ENCODE results near the gene RNF2. TPM values are rescaled to one million over a fixed set of nuclear protein-coding genes. Genes with fewer than 3 reads are reported as not detected.

The RNF2 gene
- total RNA-seq, 1 experiment from 2014 or later: 32.8 TPM

GRCh38 chr1:185129708-185130107 is 84.3 kb downstream of the RNF2 start:
- Histone ChIP-seq H3K9me3 (ENCODE audit: control insufficient read depth, insufficient read depth, low read depth, low read length) (no peaks in the 10 kb centered on the region), H3K27ac (ENCODE audit: low read length) (no peak overlapping the region), H3K27me3 (ENCODE audit: control insufficient read depth, insufficient read depth, low read length) (no peaks in the 10 kb centered on the region), H3K36me3 (ENCODE audit: control insufficient read depth, insufficient read depth, low read length) (0 out of 2 replicates have a peak, but pooled peaks cover 4% of the 10 kb centered on the region), H3K4me3 (ENCODE audit: low read depth in 2 of 2, low read length in 2 of 2) (no peak overlapping the region), H3K4me1 (ENCODE audit: control insufficient read depth, insufficient read depth, low read length) (no peaks in the 10 kb centered on the region)
- intact Hi-C loops (cut with micrococcal nuclease; ENCODE audit: unreplicated experiment) (no loop called here), in situ Hi-C loops (cut with HindIII; ENCODE audit: low pct_unique_long_range_greater_than_20kb, low sequenced_read_pairs) (no loop called here)
- ChIA-PET POLR2A (no interaction called here), CTCF (no interaction called here)
- TF ChIP-seq SIN3A (IDR thresholded peaks at IDR 0.05; ENCODE audit: borderline replicate concordance, insufficient read depth, low read depth, low read length): no peak
- TF ChIP-seq TCF7L2 (IDR thresholded peaks at IDR 0.05; ENCODE audit: low read depth, low read length): no peak
- TF ChIP-seq CTCF (IDR thresholded peaks at IDR 0.05): no peak
- no peak for TF ChIP-seq POLR2AphosphoS5 (IDR thresholded peaks at IDR 0.05; ENCODE audit: low read depth, low read length)
- no peak for TF ChIP-seq REST (IDR thresholded peaks at IDR 0.05; ENCODE audit: insufficient read depth in 1 of 2, low read depth in 2 of 2, low read length in 1 of 2)
- DNase-seq (ENCODE audit: low read depth, low spot score): no peak
- no peak for ATAC-seq
- BruUV-seq (replicated peaks): no TSS peak

GRCh38 chr1:185132534-185132933 is 87.2 kb downstream of the RNF2 start:
- CTCF ChIA-PET: no interaction called here
- Histone ChIP-seq H3K27ac (ENCODE audit: low read length) (no peak overlapping the region), H3K36me3 (ENCODE audit: control insufficient read depth, insufficient read depth, low read length) (0 out of 2 replicates have a peak, but pooled peaks cover 4% of the 10 kb centered on the region), H3K4me3 (ENCODE audit: low read depth in 2 of 2, low read length in 2 of 2) (no peak overlapping the region), H3K9me3 (ENCODE audit: control insufficient read depth, insufficient read depth, low read depth, low read length) (no peaks in the 10 kb centered on the region), H3K4me1 (ENCODE audit: control insufficient read depth, insufficient read depth, low read length) (no peaks in the 10 kb centered on the region), H3K27me3 (ENCODE audit: control insufficient read depth, insufficient read depth, low read length) (no peaks in the 10 kb centered on the region)
- no TSS peak for BruUV-seq (replicated peaks)
- TF ChIP-seq TCF7L2 (IDR thresholded peaks at IDR 0.05; ENCODE audit: low read depth, low read length) (no peak), REST (IDR thresholded peaks at IDR 0.05; ENCODE audit: insufficient read depth in 1 of 2, low read depth in 2 of 2, low read length in 1 of 2) (no peak), POLR2AphosphoS5 (IDR thresholded peaks at IDR 0.05; ENCODE audit: low read depth, low read length) (no peak), CTCF (IDR thresholded peaks at IDR 0.05) (no peak), SIN3A (IDR thresholded peaks at IDR 0.05; ENCODE audit: borderline replicate concordance, insufficient read depth, low read depth, low read length) (no peak)
- intact Hi-C loops (cut with micrococcal nuclease; ENCODE audit: unreplicated experiment) (no loop called here), in situ Hi-C loops (cut with HindIII; ENCODE audit: low pct_unique_long_range_greater_than_20kb, low sequenced_read_pairs) (no loop called here)
- ATAC-seq (no peak), DNase-seq (ENCODE audit: low read depth, low spot score) (no peak)
- POLR2A ChIA-PET: no interaction called here
